NB4 (cell line): ENCODE results near the gene ERICH6B.
A peak's percentile ranks its signal among the peaks of the same experiment; 100 is the strongest.

Experiments
- DNase-seq: peaks from one replicate; pipeline ENCODE4 v3.0.0; 2010; ENCODE audit warnings: low read depth
- H3K4me3 ChIP-seq: one replicate; pipeline ENCODE4 v1.5.1; 2011; ENCODE audit warnings: mild to moderate bottlenecking, low read depth, low read length, moderate library complexity
- MYC ChIP-seq: IDR thresholded peaks from 2 replicates; pipeline ENCODE4 v1.6.1; 2011; ENCODE audit warnings: low read depth, low read length
- POLR2A ChIP-seq: IDR thresholded peaks from 2 replicates; pipeline ENCODE4 v1.6.1; 2011; ENCODE audit warnings: mild to moderate bottlenecking; ENCODE audit not compliant: insufficient read length; ENCODE audit errors: extremely low read depth
- TF ChIP-seq, protein P1 (sequence below): IDR thresholded peaks from 2 replicates; pipeline ENCODE4 v1.6.1; 2011; ENCODE audit warnings: low read depth, low read length
- TF ChIP-seq, protein P2 (sequence below): IDR thresholded peaks from one replicate; pipeline ENCODE4 v1.5.1; 2012; ENCODE audit warnings: low read depth, low read length

The ERICH6B gene

GRCh38 chr13:45582408-45583076 is 33.0 kb downstream of the ERICH6B start:
- DNase-seq = no peak
- H3K4me3 ChIP-seq = no peak overlapping the region
- TF ChIP-seq MYC (no peak), POLR2A (no peak)
- TF ChIP-seq, protein P1, sequence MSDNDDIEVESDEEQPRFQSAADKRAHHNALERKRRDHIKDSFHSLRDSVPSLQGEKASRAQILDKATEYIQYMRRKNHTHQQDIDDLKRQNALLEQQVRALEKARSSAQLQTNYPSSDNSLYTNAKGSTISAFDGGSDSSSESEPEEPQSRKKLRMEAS = no peak

- TF ChIP-seq, protein P2, sequence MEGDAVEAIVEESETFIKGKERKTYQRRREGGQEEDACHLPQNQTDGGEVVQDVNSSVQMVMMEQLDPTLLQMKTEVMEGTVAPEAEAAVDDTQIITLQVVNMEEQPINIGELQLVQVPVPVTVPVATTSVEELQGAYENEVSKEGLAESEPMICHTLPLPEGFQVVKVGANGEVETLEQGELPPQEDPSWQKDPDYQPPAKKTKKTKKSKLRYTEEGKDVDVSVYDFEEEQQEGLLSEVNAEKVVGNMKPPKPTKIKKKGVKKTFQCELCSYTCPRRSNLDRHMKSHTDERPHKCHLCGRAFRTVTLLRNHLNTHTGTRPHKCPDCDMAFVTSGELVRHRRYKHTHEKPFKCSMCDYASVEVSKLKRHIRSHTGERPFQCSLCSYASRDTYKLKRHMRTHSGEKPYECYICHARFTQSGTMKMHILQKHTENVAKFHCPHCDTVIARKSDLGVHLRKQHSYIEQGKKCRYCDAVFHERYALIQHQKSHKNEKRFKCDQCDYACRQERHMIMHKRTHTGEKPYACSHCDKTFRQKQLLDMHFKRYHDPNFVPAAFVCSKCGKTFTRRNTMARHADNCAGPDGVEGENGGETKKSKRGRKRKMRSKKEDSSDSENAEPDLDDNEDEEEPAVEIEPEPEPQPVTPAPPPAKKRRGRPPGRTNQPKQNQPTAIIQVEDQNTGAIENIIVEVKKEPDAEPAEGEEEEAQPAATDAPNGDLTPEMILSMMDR = no peak
- TF ChIP-seq, protein P1 = no peak
- no peak for TF ChIP-seq MYC
- no peak for TF ChIP-seq POLR2A
Measured at GRCh38 chr13:45576466-45576865, 39.1 kb downstream of the ERICH6B start.

GRCh38 chr13:45575830-45576180 is 39.7 kb downstream of the ERICH6B start:
- no peak for DNase-seq
- no peak overlapping the region for H3K4me3 ChIP-seq
- TF ChIP-seq, protein P2 = no peak
- no peak for TF ChIP-seq POLR2A
- no peak for TF ChIP-seq MYC

More at GRCh38 chr13:45576466-45576865, 39.1 kb downstream of the ERICH6B start:
- DNase-seq = no peak
- no peak overlapping the region for H3K4me3 ChIP-seq

- DNase-seq = no peak
- TF ChIP-seq, protein P1 = no peak
- TF ChIP-seq POLR2A = no peak
- TF ChIP-seq, protein P2 = no peak
- no peak for TF ChIP-seq MYC
- H3K4me3 ChIP-seq = no peak overlapping the region
Measured at GRCh38 chr13:45575146-45575829, 40.3 kb downstream of the ERICH6B start.

DNA sequence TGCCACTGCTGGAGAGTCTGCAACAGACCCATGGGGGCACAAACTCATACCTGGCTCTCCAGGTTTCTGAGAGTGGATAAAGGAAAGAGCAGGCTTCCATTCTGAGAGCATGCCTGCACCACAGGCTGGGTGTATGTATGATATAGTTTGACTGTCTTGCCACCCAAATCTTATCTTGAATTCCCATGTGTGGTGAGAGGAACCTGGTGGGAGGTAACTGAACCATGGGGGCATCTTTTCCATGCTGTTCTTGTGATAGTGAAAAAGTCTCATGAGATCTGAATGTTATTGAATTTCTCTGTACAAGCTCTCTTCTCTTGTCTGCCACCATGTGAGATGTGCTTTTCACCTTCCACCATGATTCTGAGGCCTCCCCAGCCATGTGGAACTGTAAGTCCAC is 50.2 kb downstream of the ERICH6B start:
- no peak for TF ChIP-seq MYC
- no peak for TF ChIP-seq POLR2A
- TF ChIP-seq, protein P2 = no peak
- TF ChIP-seq, protein P1 = no peak
- DNase-seq = no peak
- no peak overlapping the region for H3K4me3 ChIP-seq

- TF ChIP-seq, protein P2 = no peak
- TF ChIP-seq, protein P1 = no peak
- TF ChIP-seq MYC (no peak), POLR2A (no peak)
- peak; percentile 30 for DNase-seq
- H3K4me3 ChIP-seq = no peak overlapping the region
Measured at GRCh38 chr13:45564133-45564776, 51.3 kb downstream of the ERICH6B start.
